Spleen (tissue), 11 donors: ENCODE results near the gene ALK. TPM values are rescaled to one million over a fixed set of nuclear protein-coding genes. Genes with fewer than 3 reads are reported as not detected.

Experiments used
- DNase-seq: peaks from one replicate; pipeline ENCODE4 v3.0.0-alpha.2; 2020
- H3K27ac ChIP-seq, 8 donors: fragments of 200-600 bp; sonication (generic) in 7 of 8; 1 replicate in 4 of 8; 2 replicates in 4 of 8; pipeline versions ENCODE4 v1.5.0 to v1.8.0; 2016 to 2021; ENCODE audit warnings: inconsistent platforms in 4 of 8, mild to moderate bottlenecking in 4 of 8, moderate library complexity in 1 of 8
- H3K27me3 ChIP-seq, 7 donors: fragments of 200-600 bp; sonication (generic) in 6 of 7; replicated peaks in 1 of 7; 1 replicate in 4 of 7; 2 replicates in 3 of 7; pipeline versions ENCODE4 v1.5.0 to v1.8.0; 2016 to 2021; ENCODE audit warnings: inconsistent platforms in 3 of 7, mild to moderate bottlenecking in 1 of 7
- H3K36me3 ChIP-seq, 6 donors: fragments of 200-600 bp; sonication (generic) in 5 of 6; 1 replicate in 4 of 6; 2 replicates in 2 of 6; pipeline versions ENCODE4 v1.5.0 to v1.8.0; 2016 to 2021; ENCODE audit warnings: inconsistent platforms in 2 of 6
- H3K4me1 ChIP-seq, 6 donors: fragments of 200-600 bp; sonication (generic) in 5 of 6; 1 replicate in 3 of 6; 2 replicates in 3 of 6; pipeline versions ENCODE4 v1.5.0 to v1.8.0; 2016 to 2021; ENCODE audit warnings: inconsistent platforms in 3 of 6
- H3K4me3 ChIP-seq, 8 donors: fragments of 200-600 bp; sonication (generic) in 7 of 8; 1 replicate in 4 of 8; 2 replicates in 4 of 8; pipeline versions ENCODE4 v1.5.0 to v1.8.0; 2016 to 2021; ENCODE audit warnings: inconsistent platforms in 4 of 8, mild to moderate bottlenecking in 4 of 8, moderate library complexity in 2 of 8
- H3K9me3 ChIP-seq, 8 donors: fragments of 200-600 bp; sonication (generic) in 7 of 8; 1 replicate in 4 of 8; 2 replicates in 4 of 8; pipeline versions ENCODE4 v1.5.0 to v1.8.0; 2016 to 2021; ENCODE audit warnings: inconsistent platforms in 4 of 8
- CTCF ChIP-seq, 11 experiments: fragments of 200-600 bp in 7 of 11; fragments of 450-650 bp in 4 of 11; sonication (generic) in 4 of 11; IDR thresholded peaks in 8 of 11; conservative IDR thresholded peaks in 3 of 11; 1 replicate in 7 of 11; 2 replicates in 4 of 11; pipeline versions ENCODE4 v1.4.0 to v1.8.0; 2016 to 2021; ENCODE audit warnings: antibody characterized with exemption in 11 of 11, inconsistent platforms in 4 of 11, mild to moderate bottlenecking in 1 of 11
- POLR2A ChIP-seq, 3 donors: fragments of 450-650 bp; IDR thresholded peaks; one replicate each; pipeline ENCODE4 v1.5.1; 2017; ENCODE audit warnings: antibody characterized with exemption in 3 of 3, mild to moderate bottlenecking in 1 of 3
- POLR2AphosphoS5 ChIP-seq, 3 donors: sonication (generic); formaldehyde crosslinking; IDR thresholded peaks; one replicate each; pipeline ENCODE4 v1.5.1; 2017; ENCODE audit warnings: antibody characterized with exemption in 3 of 3
- WGBS, 5 donors: extraction: QIAGEN DNeasy Blood & Tissue Kit in 3 of 5; methylation state at CpG; one replicate each; pipeline versions ENCODE4 v1.1.5 to v1.1.7; 2013 to 2018; 5-methylcytosine and 5-hydroxymethylcytosine counted together
- intact Hi-C: fragments of 100-400 bp; cut with DNase I; formaldehyde crosslinking; loops from one replicate; pipeline ENCODE4 v1.15.0; 2023; ENCODE audit warnings: low total_unique reads
- polyA plus RNA-seq, 3 donors: library from polyadenylated mRNA; stranded (reverse); fragments of 200-250 nt; gene quantifications; one replicate each; pipeline ENCODE4 v1.2.1, GENCODE V29; 2013
- total RNA-seq, 7 donors: library from RNA; depleted of rRNA in 3 of 7; stranded (reverse); fragments of >200 nt in 3 of 7; fragmentation: NEBNext Ultra II Directional in 4 of 7; extraction: Animal tissue kit (Norgen Biotek cat#: 25700) in 4 of 7; gene quantifications; one replicate each; pipeline versions ENCODE4 v1.1.0 to v1.2.1, GENCODE V29; 2016 to 2021
- donor health status: healthy with polysubstance abuse.
- donor health status: DM: no; HTN: no; CAD: no; lungs with moderate emphysema.
- donor health status: DM: no; HTN: no; CAD: no.
- donor health status: Bipolar disorder and iron deficiency.
- donor health status: healthy.
- donor health status: DM: no; HTN: no; CAD: no.
- donor health status: DM: yes; HTN: yes; CAD: no.

ALK gene
- total and polyA plus RNA-seq, 10 donors, result 0.03 to 0.28 (median 0.06) TPM; not detected in 7

GRCh38 chr2:29376541-29376940 is 544.8 kb downstream of the ALK start:
- WGBS, 5 donors, result 72 to 85% (median 78%) methylated on average over 2 of the region's 2 CpGs
- H3K4me3 ChIP-seq, result no peak overlapping the region
- no peaks in the 10 kb centered on the region for H3K36me3 ChIP-seq
- H3K9me3 ChIP-seq, result no peaks in the 10 kb centered on the region
- peaks cover 0 to 7% (median 0%) of the 10 kb centered on the region in 7 donors for H3K27me3 ChIP-seq
- DNase-seq, result no peak
- no peaks in the 10 kb centered on the region for H3K4me1 ChIP-seq
- H3K27ac ChIP-seq, result no peak overlapping the region
- no peak for TF ChIP-seq POLR2AphosphoS5 (IDR thresholded peaks at IDR 0.05)
- TF ChIP-seq POLR2A (IDR thresholded peaks at IDR 0.05), result no peak
- TF ChIP-seq CTCF (IDR thresholded peaks at IDR 0.05 in 8 of 11, conservative IDR thresholded peaks at IDR 0.05 in 3 of 11), result no peak
- intact Hi-C loops, result no loop called here

GRCh38 chr2:29375843-29376242 is 545.5 kb downstream of the ALK start:
- no peak overlapping the region for H3K27ac ChIP-seq
- no peaks in the 10 kb centered on the region for H3K36me3 ChIP-seq
- H3K4me3 ChIP-seq, result no peak overlapping the region
- intact Hi-C loops, result no loop called here
- H3K4me1 ChIP-seq, result no peaks in the 10 kb centered on the region
- no peak for TF ChIP-seq CTCF (IDR thresholded peaks at IDR 0.05 in 8 of 11, conservative IDR thresholded peaks at IDR 0.05 in 3 of 11)
- TF ChIP-seq POLR2A (IDR thresholded peaks at IDR 0.05), result no peak
- TF ChIP-seq POLR2AphosphoS5 (IDR thresholded peaks at IDR 0.05), result no peak
- H3K27me3 ChIP-seq, result peaks cover 0 to 7% (median 0%) of the 10 kb centered on the region in 7 donors
- DNase-seq, result no peak
- WGBS, 5 donors, result 67 to 87% (median 77%) methylated on average over 3 of the region's 3 CpGs
- no peaks in the 10 kb centered on the region for H3K9me3 ChIP-seq

GRCh38 chr2:29374823-29375222 is 546.6 kb downstream of the ALK start:
- Histone ChIP-seq H3K9me3 (no peaks in the 10 kb centered on the region), H3K4me3 (no peak overlapping the region), H3K27me3 (no peaks in the 10 kb centered on the region), H3K27ac (no peak overlapping the region), H3K36me3 (no peaks in the 10 kb centered on the region), H3K4me1 (no peaks in the 10 kb centered on the region)
- WGBS, 5 donors, result 76 to 89% (median 84%) methylated on average over 5 of the region's 5 CpGs
- TF ChIP-seq POLR2AphosphoS5 (IDR thresholded peaks at IDR 0.05) (no peak), CTCF (IDR thresholded peaks at IDR 0.05 in 8 of 11, conservative IDR thresholded peaks at IDR 0.05 in 3 of 11) (no peak), POLR2A (IDR thresholded peaks at IDR 0.05) (no peak)
- intact Hi-C loops, result no loop called here
- DNase-seq, result no peak

- 87 to 97% (median 93%) methylated on average over 3 of the region's 3 CpGs for WGBS, 5 donors
- DNase-seq, result no peak
- Histone ChIP-seq H3K36me3 (no peaks in the 10 kb centered on the region), H3K4me1 (no peaks in the 10 kb centered on the region), H3K27ac (no peak overlapping the region), H3K4me3 (no peak overlapping the region), H3K27me3 (peaks cover 0 to under 1% (median 0%) of the 10 kb centered on the region in 7 donors), H3K9me3 (no peaks in the 10 kb centered on the region)
- intact Hi-C loops, result no loop called here
- no peak for TF ChIP-seq POLR2AphosphoS5 (IDR thresholded peaks at IDR 0.05)
- TF ChIP-seq CTCF (IDR thresholded peaks at IDR 0.05 in 8 of 11, conservative IDR thresholded peaks at IDR 0.05 in 3 of 11), result no peak
- TF ChIP-seq POLR2A (IDR thresholded peaks at IDR 0.05), result no peak
Observed at GRCh38 chr2:29373870-29374269, 547.5 kb downstream of the ALK start.
